OCI-LY7 (cell line): Measurements from ENCODE around the gene RNF224.

Experiments
- EZH2phosphoT487 ChIP-seq: fragments of 200-600 bp; sonication (generic); IDR thresholded peaks from 2 replicates; pipeline ENCODE4 v1.6.1; 2018; ENCODE audit warnings: low read depth, borderline replicate concordance, mild to moderate bottlenecking, mixed run types, antibody characterized with exemption, low read length, moderate library complexity, mixed read lengths
- TF ChIP-seq, protein P1 (sequence below): fragments of 200-600 bp; sonication (generic); conservative IDR thresholded peaks from 2 replicates; pipeline ENCODE4 v1.5.1; 2014; ENCODE audit warnings: mild to moderate bottlenecking, antibody characterized with exemption, low read length, moderate library complexity, mixed read lengths

DNA sequence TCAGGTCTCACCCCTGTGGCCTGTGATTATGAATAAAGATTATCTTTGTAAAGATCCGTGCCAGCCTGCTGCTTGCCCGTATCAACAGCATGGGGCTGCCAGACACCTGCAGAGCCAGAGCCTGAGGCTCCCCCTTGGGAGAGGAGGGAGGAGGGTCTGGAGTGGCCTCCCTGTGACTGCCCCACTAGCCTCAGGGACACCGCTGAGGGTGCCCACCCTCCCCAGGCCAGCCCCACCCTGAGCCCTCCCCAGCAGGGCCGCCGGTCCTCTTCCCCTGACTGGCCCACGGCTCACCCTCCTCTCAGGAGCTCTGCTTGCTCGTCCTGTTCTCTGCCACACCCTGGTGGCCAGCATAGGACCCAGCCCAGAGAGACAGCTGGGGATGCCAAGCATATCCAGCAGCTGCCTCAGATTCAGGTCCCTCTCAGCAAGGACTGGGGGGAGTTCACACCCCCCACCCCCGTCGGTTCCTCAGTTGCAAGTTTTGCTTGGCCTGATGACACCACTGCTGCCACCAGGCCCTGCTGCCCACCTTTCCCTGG, 36.9 kb upstream of the RNF224 start:
- TF ChIP-seq, protein P1, sequence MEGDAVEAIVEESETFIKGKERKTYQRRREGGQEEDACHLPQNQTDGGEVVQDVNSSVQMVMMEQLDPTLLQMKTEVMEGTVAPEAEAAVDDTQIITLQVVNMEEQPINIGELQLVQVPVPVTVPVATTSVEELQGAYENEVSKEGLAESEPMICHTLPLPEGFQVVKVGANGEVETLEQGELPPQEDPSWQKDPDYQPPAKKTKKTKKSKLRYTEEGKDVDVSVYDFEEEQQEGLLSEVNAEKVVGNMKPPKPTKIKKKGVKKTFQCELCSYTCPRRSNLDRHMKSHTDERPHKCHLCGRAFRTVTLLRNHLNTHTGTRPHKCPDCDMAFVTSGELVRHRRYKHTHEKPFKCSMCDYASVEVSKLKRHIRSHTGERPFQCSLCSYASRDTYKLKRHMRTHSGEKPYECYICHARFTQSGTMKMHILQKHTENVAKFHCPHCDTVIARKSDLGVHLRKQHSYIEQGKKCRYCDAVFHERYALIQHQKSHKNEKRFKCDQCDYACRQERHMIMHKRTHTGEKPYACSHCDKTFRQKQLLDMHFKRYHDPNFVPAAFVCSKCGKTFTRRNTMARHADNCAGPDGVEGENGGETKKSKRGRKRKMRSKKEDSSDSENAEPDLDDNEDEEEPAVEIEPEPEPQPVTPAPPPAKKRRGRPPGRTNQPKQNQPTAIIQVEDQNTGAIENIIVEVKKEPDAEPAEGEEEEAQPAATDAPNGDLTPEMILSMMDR: no peak
- no peak for TF ChIP-seq EZH2phosphoT487
